ENCODE data around the gene URM1.

URM1 gene

GRCh38 chr9:128434340-128434739, 63.2 kb downstream of the URM1 start:
- H3K27ac ChIP-seq = no peak overlapping the region
- TF ChIP-seq CTCF (conservative IDR thresholded peaks at IDR 0.05) (no peak), ZFX (IDR thresholded peaks at IDR 0.05) (no peak)

GRCh38 chr9:128435611-128436010, 64.4 kb downstream of the URM1 start:
- no peak overlapping the region for H3K27ac ChIP-seq
- TF ChIP-seq CTCF (conservative IDR thresholded peaks at IDR 0.05) (no peak), ZFX (IDR thresholded peaks at IDR 0.05) (no peak)

GRCh38 chr9:128438343-128439109, 67.4 kb downstream of the URM1 start:
- TF ChIP-seq CTCF (conservative IDR thresholded peaks at IDR 0.05) = peak; percentile 98
- no peak for TF ChIP-seq ZFX (IDR thresholded peaks at IDR 0.05)
- peak overlapping the region; percentile 5; the same call in 1 of the 2 replicates for H3K27ac ChIP-seq

- TF ChIP-seq CTCF (conservative IDR thresholded peaks at IDR 0.05) = no peak
- TF ChIP-seq ZFX (IDR thresholded peaks at IDR 0.05) = no peak
- peak overlapping the region; percentile 5; the same call in 1 of the 2 replicates for H3K27ac ChIP-seq
Measured at GRCh38 chr9:128439273-128439672, 68.1 kb downstream of the URM1 start.

Data from C4-2B (cell line).